ENCODE measurements around the gene IDH3B.

Gene IDH3B

GRCh38 chr20:2655331-2656116 lies 8.5 kb downstream of the IDH3B start:
- no peak for DNase-seq

- DNase-seq: no peak
Observed at GRCh38 chr20:2654831-2655230, 9.2 kb downstream of the IDH3B start.

GRCh38 chr20:2654384-2654822 lies 9.6 kb downstream of the IDH3B start:
- no peak for DNase-seq

GRCh38 chr20:2653556-2654383 lies 10.2 kb downstream of the IDH3B start:
- DNase-seq: no peak

GRCh38 chr20:2652724-2653555 lies 11.1 kb downstream of the IDH3B start:
- DNase-seq: no peak

GRCh38 chr20:2651772-2652723 lies 12.0 kb downstream of the IDH3B start, which contains the start of gene NOP56:
NOP56 (plus strand) TSS chr20:2652632; CDS start chr20:2652661, 29 bp downstream.
- peak; percentile 75 for DNase-seq

- DNase-seq: no peak
Observed at GRCh38 chr20:2643708-2644107, 20.3 kb downstream of the IDH3B start.

- no peak for DNase-seq
Observed at GRCh38 chr20:2640899-2641298, 23.1 kb downstream of the IDH3B start.

GRCh38 chr20:2640260-2640659 lies 23.8 kb downstream of the IDH3B start:
- no peak for DNase-seq

- no peak for DNase-seq
Observed at GRCh38 chr20:2637246-2637645, 26.8 kb downstream of the IDH3B start.

- DNase-seq: no peak
Observed at GRCh38 chr20:2633381-2633780, 30.6 kb downstream of the IDH3B start.

- DNase-seq: no peak
Observed at GRCh38 chr20:2631228-2631627, 32.8 kb downstream of the IDH3B start.

GRCh38 chr20:2626853-2627541 lies 37.0 kb downstream of the IDH3B start:
- DNase-seq: no peak

GRCh38 chr20:2625062-2625461 lies 39.0 kb downstream of the IDH3B start:
- no peak for DNase-seq

GRCh38 chr20:2624190-2624589 lies 39.8 kb downstream of the IDH3B start:
- no peak for DNase-seq

- DNase-seq: no peak
Observed at GRCh38 chr20:2619961-2620595, 43.9 kb downstream of the IDH3B start.

GRCh38 chr20:2619337-2619736 lies 44.7 kb downstream of the IDH3B start:
- DNase-seq: no peak

GRCh38 chr20:2618815-2619214 lies 45.2 kb downstream of the IDH3B start:
- DNase-seq: no peak

- DNase-seq: no peak
Observed at GRCh38 chr20:2617099-2617714, 46.8 kb downstream of the IDH3B start.

- DNase-seq: no peak
Observed at GRCh38 chr20:2616634-2617033, 47.4 kb downstream of the IDH3B start.

All from amniotic stem cell (primary cell).